ENCODE results near the gene FRY. TPM values are rescaled to one million over a fixed set of nuclear protein-coding genes. Genes with fewer than 3 reads are reported as not detected.

Gene FRY
- total and polyA plus RNA-seq, 2 of the 13 experiments (the other 11 are each of a cell fraction or from before 2014, with no cell fraction given) = 8.2 to 13.1 TPM

DNA sequence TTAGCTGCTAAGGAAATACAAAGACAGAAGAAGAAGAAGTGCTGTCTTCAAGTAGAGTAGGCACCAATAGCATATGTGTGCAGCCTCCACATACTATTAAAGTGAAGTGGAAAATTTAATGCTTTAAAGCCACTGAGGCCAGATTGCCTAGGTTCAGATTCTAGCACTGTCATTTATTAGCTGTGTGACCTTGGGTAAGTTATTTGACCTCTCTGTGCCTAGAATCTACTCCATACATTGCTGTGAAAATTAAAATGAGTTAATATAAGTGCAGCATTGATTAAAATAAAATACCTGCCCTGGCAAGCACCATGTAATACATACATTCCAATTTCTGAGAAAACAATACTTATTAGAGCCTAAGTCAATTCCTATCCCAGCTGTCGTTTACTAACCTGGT lies 110.5 kb downstream of the FRY start:
- Histone ChIP-seq H3K9ac (ENCODE audit: insufficient read depth, low read depth, low read length) (no peak overlapping the region; the same call in 1 of the 2 replicates), H3K27me3 (ENCODE audit: control insufficient read depth in 1 of 2, insufficient read depth in 2 of 2, low read length in 2 of 2) (no peaks in the 10 kb centered on the region), H4K20me1 (ENCODE audit: insufficient read depth, low read length) (no peaks in the 10 kb centered on the region), H3K36me3 (replicated peaks in 1 of 2; ENCODE audit: control insufficient read depth in 1 of 2, insufficient read depth in 2 of 2, low read length in 2 of 2) (0 out of 5 replicates have a peak, but pooled peaks cover 0 to 2% of the 10 kb centered on the region in 2 experiments), H3K4me3 (replicated peaks in 1 of 3; ENCODE audit: insufficient read depth in 1 of 3, low read depth in 2 of 3, low read length in 3 of 3) (no peak overlapping the region), H3K9me3 (ENCODE audit: low read length) (no peaks in the 10 kb centered on the region), H3K79me2 (ENCODE audit: insufficient read depth, low read length) (no peaks in the 10 kb centered on the region), H3K27ac (ENCODE audit: extremely low read length, insufficient read depth, low read length) (peak overlapping the region; percentile 66), H2AFZ (ENCODE audit: low read length) (no peak overlapping the region), H3K4me2 (ENCODE audit: low read depth, low read length) (peak overlapping the region; percentile 54), H3K4me1 (ENCODE audit: insufficient read depth, low read length) (peaks cover 69% of the 10 kb centered on the region)
- intact Hi-C loops (cut with micrococcal nuclease; ENCODE audit: unreplicated experiment) = loop anchor here (5.0 kb wide), 2 partner anchors 60 to 125 kb away; no protein-coding TSS in a partner anchor
- no peak for FAIRE-seq
- ChIA-PET POLR2A (interaction anchor here (1.2 kb wide), 1 partner anchor 114 kb away, joined by 4 read pairs; no protein-coding TSS in a partner anchor), CTCF (ENCODE audit: low intra/inter-chr PET ratio, low total read pairs) (no interaction called here)
- ATAC-seq = no peak
- in situ Hi-C loops (cut with HindIII; ENCODE audit: extremely low pct_ligation_motif_present, low pct_unique_long_range_greater_than_20kb) = loop anchor here (25.0 kb wide), 1 partner anchor 105 kb away; the partner anchor contains the start of gene FRY
- DNase-seq (ENCODE audit: low spot score) = no peak
- 97% methylated on average over 1 of the region's 1 CpG for WGBS (ENCODE audit: low lambda C conversion rate)
- no TSS peak for BruUV-seq (replicated peaks)
- TF ChIP-seq SOX13 (IDR thresholded peaks at IDR 0.05) = no peak
- TF ChIP-seq SOX13 (CRISPR knock-in tag; conservative IDR thresholded peaks at IDR 0.05 in 1 of 2, IDR thresholded peaks at IDR 0.05 in 1 of 2) = no peak
- no peak for TF ChIP-seq NFYC (CRISPR knock-in tag; IDR thresholded peaks at IDR 0.05)
- no peak for TF ChIP-seq PCBP2 (optimal IDR thresholded peaks at IDR 0.05; ENCODE audit: low read depth, low read length, poor library complexity, severe bottlenecking)
- peak; percentile 80; the same call in 1 of the 2 replicates for TF ChIP-seq ZNF768 (CRISPR knock-in tag; IDR thresholded peaks at IDR 0.05)
- no peak for TF ChIP-seq RARG (CRISPR knock-in tag; IDR thresholded peaks at IDR 0.05; ENCODE audit: low read depth)

DNA sequence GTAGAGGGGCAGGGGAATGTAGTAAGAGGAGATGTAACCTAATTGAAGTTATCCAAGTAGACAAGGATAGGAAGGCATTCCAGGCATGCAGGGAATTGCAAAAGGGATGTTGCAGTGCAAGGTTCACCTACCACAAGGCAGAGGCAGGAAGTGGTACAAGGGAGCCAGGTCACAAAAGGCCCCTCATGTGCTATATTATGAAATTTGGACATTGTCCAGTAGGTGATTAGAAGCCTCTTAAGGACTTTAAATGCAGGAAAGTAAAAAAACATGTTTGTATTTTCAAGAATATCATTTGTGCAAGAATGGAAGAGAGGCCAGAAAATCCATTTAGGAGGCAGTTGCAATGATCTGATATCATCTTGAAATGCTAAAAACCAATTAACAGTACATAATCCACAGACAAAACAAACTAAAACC lies 111.4 kb downstream of the FRY start:
- H2AFZ ChIP-seq (ENCODE audit: low read length) = no peak overlapping the region
- FAIRE-seq (peak; percentile 99), DNase-seq (ENCODE audit: low spot score) (peak; percentile 98), ATAC-seq (peak; percentile 98)
- H3K36me3 ChIP-seq (replicated peaks in 1 of 2; ENCODE audit: control insufficient read depth in 1 of 2, insufficient read depth in 2 of 2, low read length in 2 of 2) = 0 out of 5 replicates have a peak, but pooled peaks cover 0 to 3% of the 10 kb centered on the region in 2 experiments
- intact Hi-C loops (cut with micrococcal nuclease; ENCODE audit: unreplicated experiment) = loop anchor here (5.0 kb wide), 2 partner anchors 61 to 126 kb away; no protein-coding TSS in a partner anchor
- H3K79me2 ChIP-seq (ENCODE audit: insufficient read depth, low read length) = no peaks in the 10 kb centered on the region
- ChIA-PET POLR2A (interaction anchor here (1.2 kb wide), 1 partner anchor 113 kb away, joined by 4 read pairs; no protein-coding TSS in a partner anchor), CTCF (ENCODE audit: low intra/inter-chr PET ratio, low total read pairs) (no interaction called here)
- no peaks in the 10 kb centered on the region for H3K9me3 ChIP-seq (ENCODE audit: low read length)
- in situ Hi-C loops (cut with HindIII; ENCODE audit: extremely low pct_ligation_motif_present, low pct_unique_long_range_greater_than_20kb) = loop anchor here (25.0 kb wide), 1 partner anchor 106 kb away; the partner anchor contains the start of gene FRY
- H3K4me1 ChIP-seq (ENCODE audit: insufficient read depth, low read length) = peaks cover 69% of the 10 kb centered on the region
- H3K4me2 ChIP-seq (ENCODE audit: low read depth, low read length) = peak overlapping the region; percentile 56
- no peak overlapping the region; a peak in 1 of 6 replicates for H3K4me3 ChIP-seq (replicated peaks in 1 of 3; ENCODE audit: insufficient read depth in 1 of 3, low read depth in 2 of 3, low read length in 3 of 3)
- H3K27me3 ChIP-seq (ENCODE audit: control insufficient read depth in 1 of 2, insufficient read depth in 2 of 2, low read length in 2 of 2) = no peaks in the 10 kb centered on the region
- BruUV-seq (replicated peaks) = no TSS peak
- no peaks in the 10 kb centered on the region for H4K20me1 ChIP-seq (ENCODE audit: insufficient read depth, low read length)
- H3K27ac ChIP-seq (ENCODE audit: extremely low read length, insufficient read depth, low read length) = peak overlapping the region; percentile 77
- H3K9ac ChIP-seq (ENCODE audit: insufficient read depth, low read depth, low read length) = peak overlapping the region; percentile 16; the same call in 1 of the 2 replicates
- TF ChIP-seq DNMT3B (CRISPR knock-in tag; conservative IDR thresholded peaks at IDR 0.05) (peak; percentile 64; the same call in 1 of the 2 replicates), NR2C2 (CRISPR knock-in tag; IDR thresholded peaks at IDR 0.05; ENCODE audit: borderline replicate concordance) (peak; percentile 57; the same call in 1 of the 2 replicates), ONECUT2 (CRISPR knock-in tag; IDR thresholded peaks at IDR 0.05) (no peak), ZNF652 (CRISPR knock-in tag; IDR thresholded peaks at IDR 0.05; ENCODE audit: borderline replicate concordance, low read depth) (peak; percentile 36; the same call in 1 of the 2 replicates), CEBPB (IDR thresholded peaks at IDR 0.05; ENCODE audit: borderline replicate concordance, low read depth, low read length) (peak; percentile 97), NFE2L2 (IDR thresholded peaks at IDR 0.05; ENCODE audit: low read length) (no peak), MED8 (CRISPR knock-in tag; IDR thresholded peaks at IDR 0.05; ENCODE audit: insufficient replicate concordance) (peak; percentile 73), ZNF260 (CRISPR knock-in tag; IDR thresholded peaks at IDR 0.05; ENCODE audit: borderline replicate concordance, low read depth) (no peak), KDM5A (IDR thresholded peaks at IDR 0.05; ENCODE audit: borderline replicate concordance, low read length) (0 out of 2 replicates have a peak, but pooled peaks have one; percentile 29), WIZ (CRISPR knock-in tag; IDR thresholded peaks at IDR 0.05) (no peak), KMT2B (CRISPR knock-in tag; IDR thresholded peaks at IDR 0.05) (peak; percentile 61; the same call in 1 of the 2 replicates), IRF2 (CRISPR knock-in tag; IDR thresholded peaks at IDR 0.05) (peak; percentile 94), DPF2 (CRISPR knock-in tag; IDR thresholded peaks at IDR 0.05; ENCODE audit: borderline replicate concordance, low read depth) (peak; percentile 99), MAF1 (CRISPR knock-in tag; IDR thresholded peaks at IDR 0.05; ENCODE audit: borderline replicate concordance) (peak; percentile 61; the same call in 1 of the 2 replicates), FOXO1 (CRISPR knock-in tag; IDR thresholded peaks at IDR 0.05) (peak; percentile 92)

Measured in HepG2 (cell line).